PC-9 (cell line): ENCODE measurements around the gene SGK2. TPM values are rescaled to one million over a fixed set of nuclear protein-coding genes. Genes with fewer than 3 reads are reported as not detected.

ENCODE experiments used
- BruUV-seq: library from RNA; stranded (reverse); fragments of 400-500 nt; replicated peaks from 2 replicates; lab custom pipeline; 2021; lab: Mats Ljungman, UMichigan
- CTCF ChIA-PET: fragments of 300-600 bp; sonication (Branson Sonifier 250); formaldehyde crosslinking; loops from one replicate; lab custom pipeline; 2022; ENCODE audit warnings: antibody characterized with exemption; lab: Charles Lee
- POLR2A ChIA-PET: fragments of 300-600 bp; sonication (Branson Sonifier 250); formaldehyde crosslinking; loops from one replicate; lab custom pipeline; 2022; ENCODE audit warnings: antibody characterized with exemption; ENCODE audit not compliant: unreplicated experiment; lab: Charles Lee
- DNase-seq, 2 experiments: peaks; one replicate each; pipeline versions ENCODE4 v3.0.0 to v3.0.0-alpha.2; 2015 to 2022; ENCODE audit warnings: mixed read lengths in 1 of 2
- H2AFZ ChIP-seq: fragments of 200-600 bp; sonication (generic); 2 replicates; pipeline ENCODE4 v1.8.1; 2017; ENCODE audit warnings: antibody characterized with exemption
- H3F3A ChIP-seq: fragments of 200-600 bp; sonication (generic); 2 replicates; pipeline ENCODE4 v1.8.1; 2017; ENCODE audit warnings: antibody characterized with exemption, mild to moderate bottlenecking, low read depth; ENCODE audit not compliant: insufficient read depth
- H3K27ac ChIP-seq: fragments of 200-600 bp; sonication (generic); 2 replicates; pipeline ENCODE4 v1.6.1; 2016; ENCODE audit warnings: mixed run types
- H3K27me3 ChIP-seq: fragments of 200-600 bp; sonication (generic); 2 replicates; pipeline ENCODE4 v1.6.1; 2016; ENCODE audit warnings: low read depth, mixed run types; ENCODE audit not compliant: insufficient read depth
- H3K36me3 ChIP-seq: fragments of 200-600 bp; sonication (generic); 2 replicates; pipeline ENCODE4 v1.6.1; 2016; ENCODE audit warnings: low read depth, mixed run types
- H3K4me1 ChIP-seq: fragments of 200-600 bp; sonication (generic); replicated peaks from 2 replicates; pipeline ENCODE4 v1.6.1; 2016; ENCODE audit warnings: mixed run types; ENCODE audit not compliant: insufficient read depth
- H3K4me2 ChIP-seq: fragments of 200-600 bp; sonication (generic); 2 replicates; pipeline ENCODE4 v1.6.1; 2017; ENCODE audit warnings: mixed run types
- H3K4me3 ChIP-seq: fragments of 200-600 bp; sonication (generic); 2 replicates; pipeline ENCODE4 v1.6.1; 2016; ENCODE audit warnings: mixed run types
- H3K79me2 ChIP-seq: fragments of 200-600 bp; sonication (generic); 2 replicates; pipeline ENCODE4 v1.6.1; 2017; ENCODE audit warnings: low read depth, mixed run types
- H3K9me2 ChIP-seq: fragments of 200-600 bp; sonication (generic); 2 replicates; pipeline ENCODE4 v1.8.1; 2017; ENCODE audit warnings: mild to moderate bottlenecking; ENCODE audit not compliant: insufficient read depth
- H3K9me3 ChIP-seq: fragments of 200-600 bp; sonication (generic); 2 replicates; pipeline ENCODE4 v1.8.1; 2016; ENCODE audit warnings: low read depth; ENCODE audit not compliant: insufficient read depth
- H4K20me1 ChIP-seq: fragments of 200-600 bp; sonication (generic); 2 replicates; pipeline ENCODE4 v1.8.1; 2017; ENCODE audit not compliant: insufficient read depth
- EZH2 ChIP-seq: fragments of 200-600 bp; sonication (generic); IDR thresholded peaks from 2 replicates; pipeline ENCODE4 v1.8.0; 2017; ENCODE audit warnings: antibody characterized with exemption, low read depth
- intact Hi-C: fragments of 100-400 bp; cut with micrococcal nuclease; formaldehyde crosslinking; loops from one replicate; pipeline ENCODE4 v1.10.0; 2022; ENCODE audit not compliant: unreplicated experiment
- total RNA-seq: library from RNA; stranded (reverse); gene quantifications from 2 replicates; pipeline ENCODE4 v1.2.3, GENCODE V29; 2021
- TF ChIP-seq, protein P1 (sequence below): fragments of 200-600 bp; sonication (generic); conservative IDR thresholded peaks from 2 replicates; pipeline ENCODE4 v1.6.1; 2017; ENCODE audit warnings: mixed run types, antibody characterized with exemption, mild to moderate bottlenecking, moderate library complexity

SGK2 gene
- total RNA-seq, 1 experiment from 2014 or later, result 3.1 TPM

DNA sequence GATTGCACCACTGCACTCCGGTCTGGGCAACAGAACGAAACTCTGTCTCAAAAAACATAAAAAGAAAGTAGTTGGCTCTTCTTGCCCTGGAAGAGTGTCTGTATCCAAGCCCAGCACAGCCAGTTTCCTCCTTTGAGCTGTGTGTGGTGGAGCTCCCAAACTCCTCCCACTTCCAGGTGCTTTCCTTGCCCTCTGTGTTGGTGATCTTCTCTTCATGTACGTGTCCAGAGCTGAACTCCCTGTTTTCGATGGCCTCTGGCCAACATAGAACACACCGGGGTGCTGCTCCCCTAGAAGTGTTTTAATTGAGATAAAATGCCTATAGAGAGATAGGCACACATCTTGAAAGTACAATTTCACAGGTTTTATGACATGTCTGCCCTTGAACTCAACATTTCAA, 16.7 kb upstream of the SGK2 start:
- Histone ChIP-seq H3K9me3 (no peaks in the 10 kb centered on the region), H3K9me2 (no peaks in the 10 kb centered on the region), H3K4me2 (no peak overlapping the region), H3K4me3 (no peak overlapping the region), H3K27me3 (no peaks in the 10 kb centered on the region), H3K36me3 (0 out of 2 replicates have a peak, but pooled peaks cover 4% of the 10 kb centered on the region), H3K4me1 (peaks cover 13% of the 10 kb centered on the region), H2AFZ (no peak overlapping the region), H3K79me2 (no peaks in the 10 kb centered on the region), H4K20me1 (0 out of 2 replicates have a peak, but pooled peaks cover 4% of the 10 kb centered on the region), H3F3A (peaks cover 20% of the 10 kb centered on the region; the same call in 1 of the 2 replicates), H3K27ac (no peak overlapping the region)
- no TSS peak for BruUV-seq
- ChIA-PET POLR2A (interaction anchor here (0.7 kb wide), 1 partner anchor 48 kb away, joined by 3 read pairs; no protein-coding TSS in a partner anchor), CTCF (interaction anchor here (0.6 kb wide), 1 partner anchor 206 kb away, joined by 5 read pairs; no protein-coding TSS in a partner anchor)
- no peak for DNase-seq
- intact Hi-C loops, result no loop called here
- no peak for TF ChIP-seq EZH2
- TF ChIP-seq, protein P1, sequence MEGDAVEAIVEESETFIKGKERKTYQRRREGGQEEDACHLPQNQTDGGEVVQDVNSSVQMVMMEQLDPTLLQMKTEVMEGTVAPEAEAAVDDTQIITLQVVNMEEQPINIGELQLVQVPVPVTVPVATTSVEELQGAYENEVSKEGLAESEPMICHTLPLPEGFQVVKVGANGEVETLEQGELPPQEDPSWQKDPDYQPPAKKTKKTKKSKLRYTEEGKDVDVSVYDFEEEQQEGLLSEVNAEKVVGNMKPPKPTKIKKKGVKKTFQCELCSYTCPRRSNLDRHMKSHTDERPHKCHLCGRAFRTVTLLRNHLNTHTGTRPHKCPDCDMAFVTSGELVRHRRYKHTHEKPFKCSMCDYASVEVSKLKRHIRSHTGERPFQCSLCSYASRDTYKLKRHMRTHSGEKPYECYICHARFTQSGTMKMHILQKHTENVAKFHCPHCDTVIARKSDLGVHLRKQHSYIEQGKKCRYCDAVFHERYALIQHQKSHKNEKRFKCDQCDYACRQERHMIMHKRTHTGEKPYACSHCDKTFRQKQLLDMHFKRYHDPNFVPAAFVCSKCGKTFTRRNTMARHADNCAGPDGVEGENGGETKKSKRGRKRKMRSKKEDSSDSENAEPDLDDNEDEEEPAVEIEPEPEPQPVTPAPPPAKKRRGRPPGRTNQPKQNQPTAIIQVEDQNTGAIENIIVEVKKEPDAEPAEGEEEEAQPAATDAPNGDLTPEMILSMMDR, result no peak

- CTCF ChIA-PET, result interaction anchor here (0.6 kb wide), 1 partner anchor 206 kb away, joined by 5 read pairs; no protein-coding TSS in a partner anchor
- no peak overlapping the region for H3K27ac ChIP-seq
- POLR2A ChIA-PET, result interaction anchor here (0.7 kb wide), 1 partner anchor 47 kb away, joined by 3 read pairs; no protein-coding TSS in a partner anchor
- no peak overlapping the region for H3K4me3 ChIP-seq
- H3K4me1 ChIP-seq, result peaks cover 13% of the 10 kb centered on the region
- DNase-seq, result no peak
- no peak overlapping the region for H3K4me2 ChIP-seq
- H3K79me2 ChIP-seq, result no peaks in the 10 kb centered on the region
- intact Hi-C loops, result no loop called here
- no TSS peak for BruUV-seq
- H3K27me3 ChIP-seq, result no peaks in the 10 kb centered on the region
- H3K36me3 ChIP-seq, result 0 out of 2 replicates have a peak, but pooled peaks cover 4% of the 10 kb centered on the region
- H2AFZ ChIP-seq, result no peak overlapping the region
- H4K20me1 ChIP-seq, result 0 out of 2 replicates have a peak, but pooled peaks cover 4% of the 10 kb centered on the region
- no peak for TF ChIP-seq EZH2
- TF ChIP-seq, protein P1, result no peak
- H3K9me2 ChIP-seq, result no peaks in the 10 kb centered on the region
- peaks cover 15% of the 10 kb centered on the region; the same call in 1 of the 2 replicates for H3F3A ChIP-seq
- H3K9me3 ChIP-seq, result no peaks in the 10 kb centered on the region
Measured at GRCh38 chr20:43542674-43543073, 16.2 kb upstream of the SGK2 start.

GRCh38 chr20:43543138-43543537, 15.7 kb upstream of the SGK2 start:
- no peak for DNase-seq
- intact Hi-C loops, result no loop called here

More at GRCh38 chr20:43543138-43543537, 15.7 kb upstream of the SGK2 start:
- no peak overlapping the region for H3K4me3 ChIP-seq
- no peak for TF ChIP-seq EZH2
- TF ChIP-seq, protein P1, result no peak
- no peaks in the 10 kb centered on the region for H3K9me3 ChIP-seq
- no peaks in the 10 kb centered on the region for H3K79me2 ChIP-seq
- BruUV-seq, result no TSS peak
- H3K9me2 ChIP-seq, result no peaks in the 10 kb centered on the region
- H4K20me1 ChIP-seq, result 0 out of 2 replicates have a peak, but pooled peaks cover 4% of the 10 kb centered on the region
- H3K36me3 ChIP-seq, result 0 out of 2 replicates have a peak, but pooled peaks cover 4% of the 10 kb centered on the region
- peaks cover 13% of the 10 kb centered on the region; the same call in 1 of the 2 replicates for H3F3A ChIP-seq
- no peak overlapping the region for H3K4me2 ChIP-seq
- peaks cover 13% of the 10 kb centered on the region for H3K4me1 ChIP-seq
- ChIA-PET POLR2A (no interaction called here), CTCF (no interaction called here)
- H2AFZ ChIP-seq, result no peak overlapping the region
- no peak overlapping the region for H3K27ac ChIP-seq
- no peaks in the 10 kb centered on the region for H3K27me3 ChIP-seq
